ENCODE measurements around the gene GPR155. TPM values are rescaled to one million over a fixed set of nuclear protein-coding genes. Genes with fewer than 3 reads are reported as not detected.
"Not testable (repeated sequence)": the region's sequence is repeated elsewhere in the genome, so short reads cannot be mapped to it uniquely, and the experiment has no call there.

The GPR155 gene
- total RNA-seq, 2 experiments from 2014 or later: 17.3 to 19.8 TPM

- Mint-ChIP-seq H3K36me3 (ENCODE audit: low read depth) (peaks cover 16% of the 10 kb centered on the region), H3K4me1 (ENCODE audit: low read depth) (peaks cover 81% of the 10 kb centered on the region), H3K4me3 (peak overlapping the region; percentile 67), H3K27ac (peak overlapping the region; percentile 94)
- peak; percentile 7 for ATAC-seq
- H3K9me3 Mint-ChIP-seq (ENCODE audit: insufficient read depth); H3K27me3 Mint-ChIP-seq (ENCODE audit: low read depth): not testable (repeated sequence)
- CTCF ChIA-PET: interaction anchor here (1.3 to 1.7 kb wide), 3 partner anchors 26 to 58 kb away, joined by 3 to 9 read pairs (median 4); no protein-coding TSS in a partner anchor
- POLR2A ChIA-PET: interaction anchor here (0.6 to 1.1 kb wide), 5 partner anchors 21 to 109 kb away, joined by 3 to 4 read pairs (median 3); no protein-coding TSS in a partner anchor
- peak; percentile 61 for DNase-seq
Observed at GRCh38 chr2:174489520-174489919, 2.7 kb upstream of the GPR155 start.

GRCh38 chr2:174487820-174488162 is 962 bp upstream of the GPR155 start:
- peaks cover 17% of the 10 kb centered on the region for H3K36me3 Mint-ChIP-seq (ENCODE audit: low read depth)
- peak overlapping the region; percentile 95 for H3K4me3 Mint-ChIP-seq
- ChIA-PET CTCF (interaction anchor here (0.8 to 6.2 kb wide), 5 partner anchors 15 to 59 kb away, joined by 3 to 36 read pairs (median 8); no protein-coding TSS in a partner anchor), POLR2A (interaction anchor here (2.0 to 4.2 kb wide), 2 partner anchors 59 to 106 kb away, joined by 7 to 16 read pairs; no protein-coding TSS in a partner anchor)
- DNase-seq (no peak), ATAC-seq (no peak)
- peaks cover 69% of the 10 kb centered on the region for H3K4me1 Mint-ChIP-seq (ENCODE audit: low read depth)
- peaks cover 6% of the 10 kb centered on the region for H3K9me3 Mint-ChIP-seq (ENCODE audit: insufficient read depth)
- H3K27ac Mint-ChIP-seq: no peak overlapping the region
- no peaks in the 10 kb centered on the region for H3K27me3 Mint-ChIP-seq (ENCODE audit: low read depth)

DNA sequence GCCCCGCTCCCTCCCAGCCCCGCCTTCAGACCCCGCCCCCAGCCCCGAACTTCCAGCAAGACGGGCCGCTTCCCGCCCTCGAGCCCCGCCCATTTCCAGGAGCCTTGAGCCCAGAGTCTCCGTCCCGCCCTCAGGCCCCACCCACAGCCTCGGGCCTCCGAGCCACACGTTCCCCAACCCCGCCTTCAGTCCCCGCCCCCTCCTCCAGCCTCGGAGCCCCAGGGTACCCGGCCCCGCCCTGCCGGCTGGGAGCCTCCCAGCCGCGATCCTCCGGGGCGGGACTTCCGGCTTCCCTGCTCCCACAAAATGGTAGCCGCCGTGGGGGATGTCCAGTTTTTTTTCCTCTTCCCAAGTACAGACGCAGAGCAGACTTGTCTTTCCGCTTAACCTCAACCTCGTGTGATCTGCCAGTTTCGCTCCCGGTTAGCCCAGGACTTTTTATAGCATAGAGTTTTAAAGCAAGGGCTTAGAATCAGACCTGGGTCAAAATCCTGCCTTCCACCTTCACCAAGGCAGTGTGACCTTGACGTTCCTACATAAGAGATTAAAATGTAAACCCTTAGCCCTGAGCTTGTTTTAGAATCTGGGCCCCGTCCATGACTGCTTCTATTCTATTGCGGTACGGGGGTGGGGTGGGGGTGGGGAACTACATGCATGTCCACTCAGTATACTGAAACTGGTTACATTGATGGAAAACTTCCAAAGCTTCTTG is 435 bp upstream of the GPR155 start:
- H3K4me1 Mint-ChIP-seq (ENCODE audit: low read depth): peaks cover 69% of the 10 kb centered on the region

GRCh38 chr2:174485788-174486562 is 854 bp downstream of the GPR155 start:
- H3K36me3 Mint-ChIP-seq (ENCODE audit: low read depth): peaks cover 24% of the 10 kb centered on the region
- peak overlapping the region; percentile 83 for H3K27ac Mint-ChIP-seq
- no peaks in the 10 kb centered on the region for H3K27me3 Mint-ChIP-seq (ENCODE audit: low read depth)
- peak overlapping the region; percentile 95 for H3K4me3 Mint-ChIP-seq
- H3K4me1 Mint-ChIP-seq (ENCODE audit: low read depth): peaks cover 56% of the 10 kb centered on the region
- ChIA-PET POLR2A (interaction anchor here (0.8 to 4.2 kb wide), 11 partner anchors 8 to 198 kb away, joined by 3 to 16 read pairs (median 5); no protein-coding TSS in a partner anchor), CTCF (interaction anchor here (0.6 to 6.2 kb wide), 14 partner anchors 10 to 203 kb away, joined by 3 to 52 read pairs (median 6); no protein-coding TSS in a partner anchor)
- DNase-seq (peak; percentile 55), ATAC-seq (peak; percentile 30)
- H3K9me3 Mint-ChIP-seq (ENCODE audit: insufficient read depth): peaks cover 6% of the 10 kb centered on the region

More for the DNA sequence above, 435 bp upstream of the GPR155 start:
- peak overlapping the region; percentile 91 for H3K27ac Mint-ChIP-seq
- DNase-seq (peak; percentile 100), ATAC-seq (peak; percentile 89)
- no peaks in the 10 kb centered on the region for H3K27me3 Mint-ChIP-seq (ENCODE audit: low read depth)
- POLR2A ChIA-PET: interaction anchor here (0.6 to 4.2 kb wide), 5 partner anchors 14 to 196 kb away, joined by 5 to 16 read pairs (median 6); no protein-coding TSS in a partner anchor
- CTCF ChIA-PET: interaction anchor here (0.8 to 6.2 kb wide), 8 partner anchors 14 to 60 kb away, joined by 3 to 52 read pairs (median 14); no protein-coding TSS in a partner anchor
- H3K4me3 Mint-ChIP-seq: peak overlapping the region; percentile 95
- peaks cover 6% of the 10 kb centered on the region for H3K9me3 Mint-ChIP-seq (ENCODE audit: insufficient read depth)
- peaks cover 21% of the 10 kb centered on the region for H3K36me3 Mint-ChIP-seq (ENCODE audit: low read depth)

DNA sequence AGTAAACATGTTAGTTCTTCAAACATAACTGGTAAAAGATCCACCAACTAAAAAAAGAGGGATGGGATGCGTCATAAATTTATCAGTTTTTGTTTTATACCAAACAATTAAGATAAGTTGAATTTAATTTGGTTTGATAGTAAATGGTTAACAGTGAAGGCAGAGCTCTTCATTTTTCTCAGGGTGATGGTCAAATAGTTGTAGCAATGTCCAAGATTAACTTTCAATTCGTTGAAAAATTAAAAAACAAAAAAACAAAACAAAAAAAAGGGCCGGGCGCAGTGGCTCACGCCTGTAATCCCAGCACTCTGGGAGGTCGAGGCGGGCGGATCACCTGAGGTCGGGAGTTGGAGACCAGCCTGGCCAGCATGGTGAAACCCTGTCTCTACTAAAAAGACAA is 1.8 kb downstream of the GPR155 start:
- H3K9me3 Mint-ChIP-seq (ENCODE audit: insufficient read depth); H3K27me3 Mint-ChIP-seq (ENCODE audit: low read depth); ATAC-seq; DNase-seq: not testable (repeated sequence)
- POLR2A ChIA-PET: interaction anchor here (1.0 to 4.2 kb wide), 4 partner anchors 9 to 106 kb away, joined by 3 to 16 read pairs (median 7); no protein-coding TSS in a partner anchor
- CTCF ChIA-PET: interaction anchor here (0.7 to 6.2 kb wide), 12 partner anchors 8 to 204 kb away, joined by 3 to 52 read pairs (median 8); no protein-coding TSS in a partner anchor
- Mint-ChIP-seq H3K27ac (peak overlapping the region; percentile 39), H3K4me1 (ENCODE audit: low read depth) (peaks cover 49% of the 10 kb centered on the region), H3K4me3 (peak overlapping the region; percentile 95), H3K36me3 (ENCODE audit: low read depth) (peaks cover 26% of the 10 kb centered on the region)

GRCh38 chr2:174484573-174484972 is 2.3 kb downstream of the GPR155 start:
- Mint-ChIP-seq H3K27ac (peak overlapping the region; percentile 39), H3K27me3 (ENCODE audit: low read depth) (no peaks in the 10 kb centered on the region), H3K4me3 (peak overlapping the region; percentile 95), H3K9me3 (ENCODE audit: insufficient read depth) (peaks cover 6% of the 10 kb centered on the region), H3K4me1 (ENCODE audit: low read depth) (peaks cover 44% of the 10 kb centered on the region), H3K36me3 (ENCODE audit: low read depth) (peaks cover 31% of the 10 kb centered on the region)
- CTCF ChIA-PET: interaction anchor here (0.8 to 6.2 kb wide), 10 partner anchors 8 to 204 kb away, joined by 3 to 52 read pairs (median 6); no protein-coding TSS in a partner anchor
- DNase-seq: no peak
- ATAC-seq: no peak
- POLR2A ChIA-PET: interaction anchor here (2.4 to 4.2 kb wide), 2 partner anchors 9 to 62 kb away, joined by 10 to 16 read pairs; no protein-coding TSS in a partner anchor

DNA sequence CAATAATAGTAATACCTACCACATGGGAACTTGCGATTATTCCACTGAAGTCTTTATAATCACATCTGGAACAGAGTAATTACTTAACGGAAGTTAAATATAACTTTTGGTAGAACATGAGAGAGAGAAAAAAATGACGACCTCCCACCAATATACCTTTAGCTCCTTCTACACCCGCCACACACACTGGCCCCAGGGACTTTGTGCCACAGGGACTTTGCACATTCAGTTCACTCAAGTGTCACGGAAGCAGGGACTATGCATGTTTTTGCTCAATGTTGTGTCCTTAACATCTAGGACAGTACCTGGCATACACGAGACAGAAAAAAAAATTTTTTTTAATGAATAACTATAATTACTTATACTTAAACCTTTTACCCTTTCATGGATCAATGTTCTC is 4.0 kb downstream of the GPR155 start:
- Mint-ChIP-seq H3K9me3 (ENCODE audit: insufficient read depth) (no peaks in the 10 kb centered on the region), H3K4me1 (ENCODE audit: low read depth) (peaks cover 29% of the 10 kb centered on the region), H3K27ac (no peak overlapping the region), H3K27me3 (ENCODE audit: low read depth) (no peaks in the 10 kb centered on the region), H3K4me3 (no peak overlapping the region), H3K36me3 (ENCODE audit: low read depth) (peaks cover 41% of the 10 kb centered on the region)
- ATAC-seq: no peak
- POLR2A ChIA-PET: interaction anchor here (0.6 kb wide), 1 partner anchor 86 kb away, joined by 4 read pairs; no protein-coding TSS in a partner anchor
- no peak for DNase-seq
- CTCF ChIA-PET: interaction anchor here (0.5 to 6.2 kb wide), 4 partner anchors 20 to 206 kb away, joined by 3 to 36 read pairs (median 24); no protein-coding TSS in a partner anchor

- POLR2A ChIA-PET: no interaction called here
- Mint-ChIP-seq H3K4me1 (ENCODE audit: low read depth) (peaks cover 7% of the 10 kb centered on the region), H3K36me3 (ENCODE audit: low read depth) (peaks cover 46% of the 10 kb centered on the region)
Observed at GRCh38 chr2:174477759-174478158, 9.1 kb downstream of the GPR155 start.

DNA sequence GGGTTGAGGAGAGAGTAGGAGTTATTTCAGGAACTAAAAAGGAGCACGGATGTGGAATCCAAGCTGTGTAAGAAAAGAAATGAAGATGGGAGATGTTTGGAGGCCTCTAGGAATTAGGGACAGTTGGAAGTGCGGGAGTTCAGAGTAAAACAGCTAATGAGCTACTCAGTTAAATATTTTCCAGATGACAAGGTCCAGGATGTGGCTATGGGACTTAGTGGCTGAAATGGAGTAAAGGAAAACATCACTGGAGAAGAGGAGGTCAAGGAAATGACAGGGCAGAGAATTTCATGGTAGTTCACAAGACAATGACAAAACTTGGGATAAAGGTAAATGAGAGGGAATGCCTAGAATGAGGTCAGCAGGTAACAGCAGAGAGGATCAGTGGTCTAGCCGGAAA is 13.0 kb downstream of the GPR155 start:
- no peaks in the 10 kb centered on the region for H3K27me3 Mint-ChIP-seq (ENCODE audit: low read depth)

More at GRCh38 chr2:174477759-174478158, 9.1 kb downstream of the GPR155 start:
- Mint-ChIP-seq H3K4me3 (no peak overlapping the region), H3K27me3 (ENCODE audit: low read depth) (no peaks in the 10 kb centered on the region), H3K27ac (no peak overlapping the region), H3K9me3 (ENCODE audit: insufficient read depth) (no peaks in the 10 kb centered on the region)
- DNase-seq (no peak), ATAC-seq (no peak)
- CTCF ChIA-PET: interaction anchor here (0.9 to 4.1 kb wide), 3 partner anchors 15 to 70 kb away, joined by 3 to 22 read pairs (median 6); no protein-coding TSS in a partner anchor

GRCh38 chr2:174465327-174465726 is 21.5 kb downstream of the GPR155 start:
- ATAC-seq: no peak
- H3K4me1 Mint-ChIP-seq (ENCODE audit: low read depth): no peaks in the 10 kb centered on the region
- no peaks in the 10 kb centered on the region for H3K27me3 Mint-ChIP-seq (ENCODE audit: low read depth)
- no peak overlapping the region for H3K27ac Mint-ChIP-seq
- ChIA-PET POLR2A (interaction anchor here (0.8 kb wide), 1 partner anchor 82 kb away, joined by 3 read pairs; no protein-coding TSS in a partner anchor), CTCF (interaction anchor here (0.6 to 1.7 kb wide), 6 partner anchors 15 to 81 kb away, joined by 3 to 11 read pairs (median 4); no protein-coding TSS in a partner anchor)
- H3K36me3 Mint-ChIP-seq (ENCODE audit: low read depth): peaks cover 26% of the 10 kb centered on the region
- H3K4me3 Mint-ChIP-seq: no peak overlapping the region
- DNase-seq: no peak
- H3K9me3 Mint-ChIP-seq (ENCODE audit: insufficient read depth): no peaks in the 10 kb centered on the region

More for the DNA sequence above, 13.0 kb downstream of the GPR155 start:
- Mint-ChIP-seq H3K4me1 (ENCODE audit: low read depth) (peaks cover 4% of the 10 kb centered on the region), H3K36me3 (ENCODE audit: low read depth) (peaks cover 25% of the 10 kb centered on the region), H3K27ac (no peak overlapping the region), H3K9me3 (ENCODE audit: insufficient read depth) (no peaks in the 10 kb centered on the region), H3K4me3 (no peak overlapping the region)
- ATAC-seq (no peak), DNase-seq (no peak)
- ChIA-PET CTCF (interaction anchor here (0.9 to 4.0 kb wide), 7 partner anchors 11 to 225 kb away, joined by 3 to 32 read pairs (median 5); partner anchors contain the start of gene GPR155), POLR2A (interaction anchor here (1.2 kb wide), 1 partner anchor 13 kb away, joined by 5 read pairs; the partner anchor contains the start of gene GPR155)

GRCh38 chr2:174461221-174461620 is 25.6 kb downstream of the GPR155 start:
- no peaks in the 10 kb centered on the region for H3K27me3 Mint-ChIP-seq (ENCODE audit: low read depth)
- H3K36me3 Mint-ChIP-seq (ENCODE audit: low read depth): peaks cover 22% of the 10 kb centered on the region
- no peak for ATAC-seq
- no peak overlapping the region for H3K27ac Mint-ChIP-seq
- DNase-seq: no peak
- CTCF ChIA-PET: interaction anchor here (0.8 to 6.2 kb wide), 20 partner anchors 10 to 236 kb away, joined by 3 to 166 read pairs (median 20); partner anchors contain the start of gene GPR155
- POLR2A ChIA-PET: interaction anchor here (1.2 kb wide), 1 partner anchor 86 kb away, joined by 3 read pairs; no protein-coding TSS in a partner anchor
- H3K4me3 Mint-ChIP-seq: no peak overlapping the region
- no peaks in the 10 kb centered on the region for H3K9me3 Mint-ChIP-seq (ENCODE audit: insufficient read depth)
- H3K4me1 Mint-ChIP-seq (ENCODE audit: low read depth): no peaks in the 10 kb centered on the region

Measured in activated CD8-positive, alpha-beta T cell treated with anti-CD3 and anti-CD28 coated beads, Interleukin-2, amount 10 ng/mL, durations not matched to agents 7 days and 5 days (primary cell).